K562 (cell line): ENCODE results near the gene ZNF264. TPM values are rescaled to one million over a fixed set of nuclear protein-coding genes. Genes with fewer than 3 reads are reported as not detected.

ENCODE experiments used
- HMG20B ChIP-seq: fragments of 250-450 bp; sonication (Bioruptor Pico); IDR thresholded peaks from 2 replicates; pipeline ENCODE4 v1.5.0; 2021; ENCODE audit warnings: mild to moderate bottlenecking
- HOXB6 ChIP-seq: fragments of 250-450 bp; sonication (Bioruptor Pico); IDR thresholded peaks from 2 replicates; pipeline ENCODE4 v1.5.1; 2022; ENCODE audit warnings: mild to moderate bottlenecking, borderline replicate concordance
- MAZ ChIP-seq, 2 experiments: fragments of 450-650 bp in 1 of 2; sonication (generic) in 1 of 2; formaldehyde crosslinking; IDR thresholded peaks in 1 of 2; conservative IDR thresholded peaks in 1 of 2; 2 replicates each; pipeline versions ENCODE4 v1.4.0 to v1.5.0; 2020; ENCODE audit warnings: mild to moderate bottlenecking in 1 of 2, missing genetic modification reagents in 1 of 2
- PRDM10 ChIP-seq: fragments of 450-650 bp; IDR thresholded peaks from 2 replicates; pipeline ENCODE4 v1.6.1; 2018; ENCODE audit not compliant: partially characterized antibody
- RAD21 ChIP-seq, 2 experiments: fragments of 250-450 bp in 1 of 2; fragments of 450-650 bp in 1 of 2; sonication (Bioruptor Pico) in 1 of 2; formaldehyde crosslinking in 1 of 2; IDR thresholded peaks in 1 of 2; conservative IDR thresholded peaks in 1 of 2; 2 replicates each; pipeline versions ENCODE4 v1.4.0 to v1.8.0; 2020 to 2022; ENCODE audit warnings: mild to moderate bottlenecking in 2 of 2, moderate library complexity in 1 of 2
- RNF219 ChIP-seq: fragments of 250-450 bp; sonication (Bioruptor Pico); IDR thresholded peaks from 2 replicates; pipeline ENCODE4 v1.5.0; 2022; ENCODE audit warnings: mild to moderate bottlenecking
- SFPQ ChIP-seq: fragments of 200-400 bp; formaldehyde crosslinking; IDR thresholded peaks from 2 replicates; pipeline ENCODE4 v1.6.1; 2017; ENCODE audit warnings: mild to moderate bottlenecking, low read depth, low read length, moderate library complexity
- SIRT6 ChIP-seq: IDR thresholded peaks from one replicate; pipeline ENCODE4 v1.6.1; 2012; ENCODE audit warnings: low read depth, mild to moderate bottlenecking, control low read depth, inconsistent platforms, low read length, moderate library complexity
- SRF ChIP-seq, 2 experiments: fragments of 250-450, 450-650 bp in 1 of 2; sonication (Bioruptor Pico) in 1 of 2; sonication (generic) in 1 of 2; formaldehyde crosslinking; IDR thresholded peaks; 2 replicates each; pipeline versions ENCODE4 v1.5.0 to v1.5.1; 2020 to 2022; ENCODE audit warnings: mild to moderate bottlenecking in 1 of 2, missing genetic modification reagents in 1 of 2
- ZFX ChIP-seq: sonication (generic); formaldehyde crosslinking; IDR thresholded peaks from 2 replicates; pipeline ENCODE4 v1.8.0; 2022; ENCODE audit warnings: mild to moderate bottlenecking, missing genetic modification reagents, moderate library complexity
- ZNF174 ChIP-seq: fragments of 250-450 bp; sonication (Bioruptor Pico); IDR thresholded peaks from 2 replicates; pipeline ENCODE4 v1.4.0; 2020; ENCODE audit warnings: mild to moderate bottlenecking
- polyA plus RNA-seq, 8 experiments: library from polyadenylated mRNA; depleted of rRNA in 4 of 8; stranded (reverse) in 5 of 8; unstranded in 3 of 8; fragments of >200 nt; fragmentation: Nextera tagmentation in 2 of 8; fragmentation: Illumina TruSeq in 1 of 8; extraction: Ambion mirVana in 2 of 8; extraction: Trizol in 1 of 8; gene quantifications; 2 replicates each; pipeline versions ENCODE4 v1.2.1 to v1.2.3, GENCODE V29; 2011 to 2014; ENCODE audit warnings: inconsistent platforms in 1 of 8, missing spikeins in 1 of 8
- total RNA-seq, 7 experiments: library from RNA; depleted of rRNA in 6 of 7; stranded (reverse); fragments of >200 nt in 6 of 7; fragmentation: Illumina TruSeq in 2 of 7; extraction: Trizol in 2 of 7; gene quantifications; 2 replicates each; pipeline versions ENCODE4 v1.2.1 to v1.2.3, GENCODE V29; 2011 to 2021; ENCODE audit warnings: low replicate concordance in 1 of 7
- TF ChIP-seq, protein P1 (sequence below): sonication (generic); formaldehyde crosslinking; IDR thresholded peaks from 2 replicates; pipeline ENCODE4 v1.8.0; 2022; ENCODE audit warnings: mild to moderate bottlenecking, missing genetic modification reagents
- TF ChIP-seq, protein P2 (sequence below): fragments of 450-650 bp; IDR thresholded peaks from 2 replicates; pipeline ENCODE4 v1.6.1; 2017; ENCODE audit warnings: mild to moderate bottlenecking, moderate library complexity

Gene ZNF264
- total and polyA plus RNA-seq, 9 of the 15 experiments (the other 6 are each of a cell fraction or from before 2014, with no cell fraction given), result 0.08 to 7.9 (median 1.3) TPM

DNA sequence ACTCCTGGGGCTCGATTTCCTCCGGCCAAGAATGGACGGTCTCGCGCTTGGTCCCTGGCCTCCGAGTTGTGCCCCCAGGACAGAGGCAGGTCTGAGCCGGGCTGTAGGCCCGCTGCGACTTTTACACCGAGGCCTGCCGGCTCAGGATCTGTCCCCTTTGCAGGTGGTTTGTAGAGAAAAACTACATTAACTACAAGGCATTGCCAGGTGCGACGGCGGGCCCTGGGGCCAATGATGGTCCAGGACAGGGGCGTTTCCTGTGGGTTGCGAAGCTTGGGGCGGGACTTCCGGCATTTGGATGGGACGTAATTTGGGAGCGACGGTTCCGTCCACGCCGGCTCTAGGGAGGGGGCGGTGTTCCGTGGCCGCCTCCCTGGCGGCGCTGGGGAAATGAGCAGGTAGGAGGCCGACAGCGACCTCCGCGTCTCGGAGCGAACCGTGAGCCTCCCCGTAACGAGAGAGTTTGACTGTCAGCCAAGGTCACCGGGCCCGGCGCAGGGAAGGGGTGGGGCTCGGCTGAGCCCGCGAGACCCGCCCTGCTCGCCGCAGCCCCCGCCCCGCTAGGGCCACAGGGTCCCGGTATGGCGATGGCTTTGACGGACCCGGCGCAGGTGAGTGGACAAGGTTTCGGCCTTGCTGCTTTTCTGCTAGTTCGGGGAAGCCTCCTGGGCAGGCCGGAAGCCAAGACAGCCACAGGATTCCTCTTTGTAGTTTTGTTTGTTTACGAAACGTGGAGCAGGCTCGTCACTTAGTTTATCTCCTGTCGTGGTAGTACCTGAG, 49.2 kb downstream of the ZNF264 start, which contains the start of gene ZNF805 (continued):
- TF ChIP-seq PRDM10, result peak; percentile 64
- no peak for TF ChIP-seq SIRT6
- TF ChIP-seq HOXB6 (CRISPR knock-in tag), result no peak
- peak in 1 of 2 experiments; percentile 61; a peak in 2 of 4 replicates for TF ChIP-seq SRF (CRISPR knock-in tag; IDR thresholded peaks at IDR 0.05)
- TF ChIP-seq ZNF174, result no peak
- TF ChIP-seq SFPQ, result no peak
- TF ChIP-seq, protein P1, sequence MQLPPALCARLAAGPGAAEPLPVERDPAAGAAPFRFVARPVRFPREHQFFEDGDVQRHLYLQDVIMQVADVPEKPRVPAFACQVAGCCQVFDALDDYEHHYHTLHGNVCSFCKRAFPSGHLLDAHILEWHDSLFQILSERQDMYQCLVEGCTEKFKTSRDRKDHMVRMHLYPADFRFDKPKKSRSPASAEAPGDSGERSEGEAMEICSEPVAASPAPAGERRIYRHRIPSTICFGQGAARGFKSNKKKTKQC (CRISPR knock-in tag), result peak; percentile 40; the same call in 1 of the 2 replicates
- peak; percentile 93 for TF ChIP-seq ZFX (CRISPR knock-in tag)
- peak; percentile 95 to 98 for TF ChIP-seq MAZ (CRISPR knock-in tag; conservative IDR thresholded peaks at IDR 0.05 in 1 of 2, IDR thresholded peaks at IDR 0.05 in 1 of 2)
- no peak for TF ChIP-seq RNF219 (CRISPR knock-in tag)
- TF ChIP-seq, protein P2, sequence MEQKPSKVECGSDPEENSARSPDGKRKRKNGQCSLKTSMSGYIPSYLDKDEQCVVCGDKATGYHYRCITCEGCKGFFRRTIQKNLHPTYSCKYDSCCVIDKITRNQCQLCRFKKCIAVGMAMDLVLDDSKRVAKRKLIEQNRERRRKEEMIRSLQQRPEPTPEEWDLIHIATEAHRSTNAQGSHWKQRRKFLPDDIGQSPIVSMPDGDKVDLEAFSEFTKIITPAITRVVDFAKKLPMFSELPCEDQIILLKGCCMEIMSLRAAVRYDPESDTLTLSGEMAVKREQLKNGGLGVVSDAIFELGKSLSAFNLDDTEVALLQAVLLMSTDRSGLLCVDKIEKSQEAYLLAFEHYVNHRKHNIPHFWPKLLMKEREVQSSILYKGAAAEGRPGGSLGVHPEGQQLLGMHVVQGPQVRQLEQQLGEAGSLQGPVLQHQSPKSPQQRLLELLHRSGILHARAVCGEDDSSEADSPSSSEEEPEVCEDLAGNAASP, result no peak
- TF ChIP-seq RAD21 (CRISPR knock-in tag; conservative IDR thresholded peaks at IDR 0.05 in 1 of 2, IDR thresholded peaks at IDR 0.05 in 1 of 2), result no peak
- TF ChIP-seq HMG20B (CRISPR knock-in tag), result no peak
